ENCODE data around the gene MKRN2OS.

DNA sequence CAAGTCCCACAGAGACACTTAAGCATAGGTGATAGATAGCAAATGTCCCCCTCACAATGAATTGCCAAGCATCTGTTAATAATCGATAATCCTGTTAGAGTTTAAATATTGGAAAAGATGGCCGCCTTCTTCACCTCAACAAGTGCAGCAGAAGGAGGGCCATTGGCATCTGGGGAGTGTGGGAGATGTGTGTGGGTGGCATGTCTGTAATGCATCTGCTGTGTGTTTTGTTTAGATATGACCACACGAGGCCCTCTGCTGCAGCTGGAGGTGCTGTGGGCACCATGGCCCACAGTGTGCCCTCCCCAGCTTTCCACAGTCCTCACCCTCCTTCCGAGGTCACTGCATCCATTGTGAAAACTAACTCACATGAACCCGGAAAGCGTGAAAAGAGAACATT, 24.5 kb upstream of the MKRN2OS start:
- TF ChIP-seq, protein P1, sequence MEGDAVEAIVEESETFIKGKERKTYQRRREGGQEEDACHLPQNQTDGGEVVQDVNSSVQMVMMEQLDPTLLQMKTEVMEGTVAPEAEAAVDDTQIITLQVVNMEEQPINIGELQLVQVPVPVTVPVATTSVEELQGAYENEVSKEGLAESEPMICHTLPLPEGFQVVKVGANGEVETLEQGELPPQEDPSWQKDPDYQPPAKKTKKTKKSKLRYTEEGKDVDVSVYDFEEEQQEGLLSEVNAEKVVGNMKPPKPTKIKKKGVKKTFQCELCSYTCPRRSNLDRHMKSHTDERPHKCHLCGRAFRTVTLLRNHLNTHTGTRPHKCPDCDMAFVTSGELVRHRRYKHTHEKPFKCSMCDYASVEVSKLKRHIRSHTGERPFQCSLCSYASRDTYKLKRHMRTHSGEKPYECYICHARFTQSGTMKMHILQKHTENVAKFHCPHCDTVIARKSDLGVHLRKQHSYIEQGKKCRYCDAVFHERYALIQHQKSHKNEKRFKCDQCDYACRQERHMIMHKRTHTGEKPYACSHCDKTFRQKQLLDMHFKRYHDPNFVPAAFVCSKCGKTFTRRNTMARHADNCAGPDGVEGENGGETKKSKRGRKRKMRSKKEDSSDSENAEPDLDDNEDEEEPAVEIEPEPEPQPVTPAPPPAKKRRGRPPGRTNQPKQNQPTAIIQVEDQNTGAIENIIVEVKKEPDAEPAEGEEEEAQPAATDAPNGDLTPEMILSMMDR (IDR thresholded peaks at IDR 0.05): no peak
- no peak for TF ChIP-seq POLR2A (IDR thresholded peaks at IDR 0.05)
